ENCODE results near the gene PPP2R2C.

PPP2R2C gene

DNA sequence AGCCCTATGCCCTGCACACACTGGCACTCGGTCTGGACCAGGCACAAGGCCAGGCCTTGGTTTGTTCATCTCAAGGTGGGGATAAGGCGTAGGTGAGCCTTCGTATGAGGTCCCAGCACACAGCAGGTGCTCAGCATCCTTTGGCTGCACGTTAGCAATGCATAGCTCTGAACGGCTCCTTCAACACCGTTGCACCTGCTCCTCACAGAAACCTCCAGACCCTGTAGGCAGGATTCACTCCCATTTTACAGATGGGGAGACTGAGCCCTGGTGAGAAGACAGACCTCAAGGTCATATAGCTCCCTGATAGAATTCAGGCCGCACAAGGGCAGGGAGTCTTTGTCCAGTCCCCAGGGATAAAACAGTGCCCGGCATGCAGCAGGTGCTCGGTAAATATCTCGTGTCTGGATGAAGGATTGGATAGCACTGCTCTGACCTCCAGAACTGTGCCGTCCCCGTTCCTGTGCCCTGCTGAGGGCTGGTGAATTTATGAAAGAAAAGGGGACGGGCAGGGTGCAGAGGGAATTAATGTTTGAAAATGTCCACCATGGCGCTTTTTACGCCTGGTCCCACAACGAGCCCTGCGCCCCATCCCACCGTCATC lies 2.4 kb downstream of the PPP2R2C start:
- in situ Hi-C loops (cut with MboI; ENCODE audit: low sequenced_read_pairs) = no loop called here

DNA sequence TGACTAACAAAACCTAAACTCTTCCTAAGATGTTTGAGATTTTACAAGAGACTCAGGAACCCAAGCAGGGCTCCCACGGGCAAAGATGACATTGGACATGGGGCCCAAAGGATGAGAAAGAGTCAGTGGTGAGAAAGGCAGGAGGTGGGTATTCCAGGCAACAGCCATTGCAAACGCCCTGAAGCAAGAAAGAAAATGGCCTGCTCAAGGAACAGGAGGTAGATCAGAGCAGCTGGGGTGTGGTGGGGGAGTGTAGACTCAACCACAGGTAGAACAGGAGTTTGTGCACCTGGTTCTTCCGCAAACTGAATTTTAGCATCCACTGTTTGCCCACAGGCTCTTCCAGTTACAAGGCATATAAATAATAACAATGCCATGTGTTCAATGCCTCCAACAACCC lies 3.3 kb downstream of the PPP2R2C start:
- in situ Hi-C loops (cut with MboI; ENCODE audit: low sequenced_read_pairs) = no loop called here

DNA sequence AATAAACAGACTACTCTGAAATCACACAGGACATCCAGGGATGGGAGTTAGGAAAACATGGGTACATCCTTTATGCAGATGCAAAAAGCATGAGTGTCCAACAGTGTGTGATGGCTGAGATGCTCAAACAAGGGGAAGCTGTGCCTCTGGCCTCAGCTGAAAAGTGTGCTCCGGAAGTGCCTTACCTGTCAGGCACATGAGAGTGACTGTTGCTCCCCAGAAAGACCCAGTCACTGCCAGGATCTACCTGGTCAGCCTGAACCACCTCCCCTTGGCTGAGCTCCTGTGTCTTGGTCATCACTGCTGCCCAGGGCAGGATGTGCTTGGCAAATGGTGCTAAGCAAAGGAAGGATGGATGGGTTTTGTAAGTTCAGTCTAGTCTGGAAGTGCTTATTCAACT lies 4.0 kb downstream of the PPP2R2C start:
- in situ Hi-C loops (cut with MboI; ENCODE audit: low sequenced_read_pairs) = no loop called here

DNA sequence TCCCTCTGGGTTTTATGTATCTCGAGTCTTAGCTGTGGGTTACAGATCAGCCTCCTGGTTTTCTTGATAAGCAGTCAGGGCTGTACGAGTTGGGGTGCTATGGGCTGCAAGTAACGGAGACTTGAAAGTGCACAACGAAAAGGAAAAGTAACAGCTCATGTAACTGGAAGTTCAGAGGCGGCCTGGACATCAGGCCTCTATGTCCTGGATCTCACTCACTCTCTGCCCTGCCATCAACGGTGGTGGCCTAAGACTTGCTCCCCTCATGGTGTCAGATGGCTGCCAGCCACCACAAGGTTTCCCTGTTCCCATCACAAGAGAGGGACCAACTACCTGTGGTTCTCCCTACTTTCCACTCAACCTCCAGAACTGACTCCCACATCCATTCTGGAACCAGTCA lies 4.8 kb downstream of the PPP2R2C start:
- in situ Hi-C loops (cut with MboI; ENCODE audit: low sequenced_read_pairs) = no loop called here

DNA sequence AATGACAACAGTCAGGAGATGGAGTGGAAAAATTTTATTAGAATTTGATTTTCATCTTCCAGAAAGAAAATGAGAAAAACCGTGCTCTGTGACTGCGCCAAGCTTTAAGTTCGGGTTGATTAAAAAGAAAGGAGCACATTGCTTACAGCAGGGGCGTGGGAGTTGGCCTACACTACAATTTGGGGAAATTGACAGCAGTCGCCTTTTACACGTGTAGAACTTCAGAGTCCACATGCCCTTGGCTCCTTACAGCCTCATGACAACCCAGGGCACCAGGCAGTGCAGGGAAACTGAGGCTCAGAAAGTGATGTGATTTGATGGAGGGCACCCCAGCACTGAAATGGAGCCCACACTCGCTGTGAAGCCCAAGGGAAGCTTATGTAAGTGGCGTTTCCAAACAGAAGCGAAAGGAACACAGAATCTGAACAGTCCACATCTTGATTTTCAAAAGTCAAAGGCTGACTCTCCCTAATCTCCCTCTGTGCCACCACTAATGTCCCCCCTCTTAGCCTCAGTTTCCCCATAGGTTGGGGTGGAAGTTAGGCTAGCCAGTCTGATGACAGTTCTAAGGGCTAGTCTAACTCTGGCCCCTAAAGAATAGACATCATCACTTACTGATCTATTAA lies 5.5 kb downstream of the PPP2R2C start:
- in situ Hi-C loops (cut with MboI; ENCODE audit: low sequenced_read_pairs) = no loop called here

DNA sequence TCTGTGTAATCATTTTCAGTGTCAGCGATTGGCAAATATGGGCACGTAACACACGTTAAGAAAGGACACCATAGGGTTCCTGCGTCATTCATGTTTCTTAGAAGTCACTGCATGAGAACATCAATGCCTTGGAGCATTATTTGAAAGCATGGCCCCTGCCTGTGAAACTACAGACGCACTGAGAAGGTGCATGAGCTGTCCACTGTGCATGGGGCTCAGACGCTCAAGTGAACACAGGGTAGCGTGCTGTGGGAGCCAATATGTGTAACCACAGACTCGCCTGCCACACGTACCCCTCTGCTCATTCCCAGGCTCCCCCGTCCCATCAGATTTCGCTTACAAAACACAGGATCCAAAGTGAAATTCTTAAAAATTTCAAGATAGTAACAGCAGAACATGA lies 6.5 kb downstream of the PPP2R2C start:
- in situ Hi-C loops (cut with MboI; ENCODE audit: low sequenced_read_pairs) = no loop called here

DNA sequence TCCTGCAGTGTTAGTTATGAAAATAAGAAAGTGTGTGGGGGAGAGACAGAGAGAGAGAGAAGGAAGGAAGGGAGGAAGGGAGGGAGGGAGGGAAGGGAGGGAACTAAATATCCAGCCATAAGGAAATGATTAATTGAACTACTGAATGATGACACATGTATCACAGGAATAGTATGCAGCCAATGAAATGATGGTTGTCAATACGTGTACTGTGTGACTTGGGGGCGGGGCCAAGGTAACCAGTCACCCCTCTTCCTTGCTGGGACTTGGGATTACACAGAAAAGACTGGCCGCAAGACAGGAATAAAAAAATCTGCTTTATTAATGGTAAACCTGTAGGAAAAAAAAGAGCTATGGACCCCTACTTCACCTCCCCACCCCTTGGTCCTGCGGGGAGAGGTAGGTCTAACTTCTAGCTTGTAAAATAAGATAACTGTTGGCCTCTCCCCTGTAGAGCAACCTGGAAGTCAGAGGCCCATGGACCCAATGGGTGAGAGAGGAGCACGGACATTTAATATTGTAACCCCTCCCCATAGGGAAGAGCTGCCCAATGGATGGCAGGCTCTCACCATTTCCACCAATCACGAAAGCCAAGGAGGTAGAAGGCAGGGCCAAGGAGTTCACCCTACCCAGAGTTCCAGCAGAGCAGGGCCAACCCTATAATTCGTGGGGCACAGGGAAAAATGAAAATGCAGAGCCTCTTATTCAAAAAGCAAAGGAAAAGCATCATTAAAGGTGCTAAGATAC lies 7.4 kb downstream of the PPP2R2C start:
- in situ Hi-C loops (cut with MboI; ENCODE audit: low sequenced_read_pairs) = no loop called here

DNA sequence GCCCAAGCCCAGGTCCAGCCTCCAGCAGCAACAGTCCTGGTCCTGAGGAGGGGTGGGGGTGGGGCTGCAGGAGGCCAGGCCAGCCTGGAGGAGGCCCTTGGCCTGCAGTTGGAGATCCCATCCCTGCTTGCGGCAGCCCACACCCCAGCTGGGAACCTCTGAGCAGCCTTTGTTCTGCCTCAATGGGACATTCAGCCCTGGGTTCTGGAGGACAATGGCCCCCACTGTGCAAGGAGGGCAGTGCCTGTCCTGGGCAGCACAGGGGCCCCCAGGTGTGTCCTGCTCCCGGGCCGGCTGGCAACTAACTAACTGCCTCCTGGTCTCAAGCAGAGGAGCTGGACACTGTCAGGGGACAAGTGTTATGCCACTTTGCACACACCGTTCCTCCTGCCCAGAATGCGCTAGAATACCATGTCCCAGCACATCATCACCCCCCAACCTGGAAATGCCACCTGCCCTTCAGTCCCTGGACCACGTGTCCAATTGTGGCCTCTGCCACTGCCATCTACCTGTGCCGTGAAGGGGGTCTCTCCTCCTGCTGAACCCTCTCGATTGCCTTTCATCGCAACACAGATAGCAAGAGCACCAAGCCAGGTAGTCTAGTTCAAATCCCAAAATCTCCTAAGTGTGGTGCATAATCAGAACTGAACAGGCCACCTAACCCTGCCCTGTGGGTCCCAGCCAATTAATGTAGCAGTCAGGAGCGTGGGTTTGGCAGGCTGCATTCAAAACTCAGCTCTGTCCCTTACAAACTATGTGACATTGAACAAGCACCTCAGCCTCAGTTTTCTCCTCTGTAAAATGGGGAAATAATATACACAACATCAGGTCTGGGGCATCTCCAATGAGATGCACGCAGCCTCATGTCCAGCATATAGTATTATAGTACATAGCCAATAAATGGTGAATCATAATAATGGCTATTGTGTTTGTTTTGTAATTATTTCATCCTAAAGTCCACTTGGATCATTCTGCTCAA lies 8.8 kb downstream of the PPP2R2C start:
- in situ Hi-C loops (cut with MboI; ENCODE audit: low sequenced_read_pairs) = no loop called here

DNA sequence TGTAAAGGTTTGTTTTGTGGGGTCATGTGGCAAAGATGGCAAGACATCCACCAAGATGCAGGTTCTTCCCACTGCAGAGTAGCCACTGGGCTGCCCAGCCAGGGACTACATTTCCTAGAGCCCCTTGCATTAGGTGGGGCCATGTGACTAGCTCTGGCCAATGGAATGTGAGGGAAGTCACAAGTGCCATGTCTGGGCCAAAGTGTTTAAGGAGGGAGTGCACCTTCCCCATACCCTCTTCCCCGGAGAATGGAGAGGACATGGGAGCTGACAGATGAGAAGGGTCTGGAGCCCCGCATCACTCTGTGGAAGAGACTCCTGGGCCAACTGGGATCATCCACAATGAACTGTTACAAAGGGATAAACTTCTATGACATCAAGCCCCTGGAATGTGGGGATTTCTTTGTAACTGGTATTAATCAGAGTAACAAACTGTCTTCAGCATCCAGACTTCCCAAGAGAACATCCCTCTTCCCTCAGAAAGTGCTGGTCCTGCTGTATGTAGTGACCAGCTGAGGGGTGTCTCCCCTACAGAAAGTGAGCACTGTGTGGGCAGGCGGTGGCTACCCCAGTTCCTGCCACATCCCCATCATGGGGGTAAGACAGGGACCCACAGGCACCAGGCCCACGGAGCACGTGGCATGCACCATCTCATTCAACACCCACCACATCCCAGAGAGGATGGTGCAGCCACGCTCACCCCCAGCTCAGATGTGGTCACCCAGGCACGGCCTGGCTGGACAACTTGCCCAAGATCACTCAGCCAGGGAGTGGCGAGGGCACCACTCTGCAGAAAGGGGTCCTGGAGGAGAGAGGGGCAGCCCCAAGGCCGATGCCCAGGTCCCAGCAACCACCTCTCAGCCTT lies 10.9 kb downstream of the PPP2R2C start:
- in situ Hi-C loops (cut with MboI; ENCODE audit: low sequenced_read_pairs) = no loop called here

DNA sequence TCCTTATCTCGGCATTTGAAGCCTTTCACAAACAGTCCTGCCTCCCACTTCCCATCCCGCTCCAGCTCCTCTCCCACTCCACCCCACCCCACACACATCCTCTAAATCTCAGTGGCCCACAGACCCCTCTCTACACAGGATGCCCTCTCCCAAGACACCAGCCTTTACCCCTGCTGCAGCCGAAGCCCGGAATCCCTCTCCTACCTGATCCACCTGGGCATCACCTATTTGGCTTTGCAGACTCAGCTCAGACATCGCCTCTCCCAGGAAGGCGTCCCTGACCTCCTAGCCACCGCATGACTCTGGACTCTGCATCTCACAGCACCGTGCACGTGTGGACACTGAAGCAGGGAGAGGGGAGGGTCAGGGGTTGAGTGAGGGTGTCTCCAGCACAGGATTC lies 11.5 kb downstream of the PPP2R2C start:
- in situ Hi-C loops (cut with MboI; ENCODE audit: low sequenced_read_pairs) = no loop called here

DNA sequence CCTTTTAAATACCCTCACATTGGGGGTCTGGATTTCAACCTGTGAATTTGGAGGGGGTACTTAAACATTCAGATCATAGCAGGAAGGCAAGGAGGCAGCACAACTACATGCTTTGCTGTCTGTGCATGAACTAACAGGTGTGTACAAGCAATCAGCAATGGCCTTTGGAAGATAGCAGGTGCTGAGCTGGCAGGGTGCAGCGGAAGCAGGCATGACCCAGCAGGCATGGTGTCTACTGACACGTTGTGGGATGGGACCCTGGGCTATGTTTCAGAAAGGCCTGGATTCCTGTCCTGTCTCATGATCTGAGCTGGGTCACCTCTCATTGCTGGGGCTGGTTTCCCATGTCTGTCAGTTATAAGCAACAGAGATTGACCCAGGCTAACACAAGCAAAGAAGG lies 13.9 kb downstream of the PPP2R2C start:
- in situ Hi-C loops (cut with MboI; ENCODE audit: low sequenced_read_pairs) = no loop called here

DNA sequence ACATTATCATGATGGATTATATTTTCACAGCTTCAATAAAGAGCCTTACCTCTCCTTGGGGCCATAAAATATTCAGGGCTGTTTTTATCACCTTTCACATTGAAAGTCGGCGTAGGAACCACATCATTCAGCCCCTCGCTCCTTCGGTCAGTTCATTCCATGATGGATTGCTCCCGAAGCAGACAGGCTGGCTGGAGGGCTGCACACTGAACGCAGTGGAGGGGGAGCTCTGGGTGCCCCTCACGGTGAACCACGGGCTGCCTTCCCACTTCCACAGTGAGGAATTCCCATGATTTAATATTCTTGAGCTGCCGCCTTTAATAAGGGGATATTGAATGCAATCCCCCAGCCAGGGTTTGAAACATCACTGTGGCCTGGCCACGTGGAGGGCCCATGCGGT lies 16.0 kb downstream of the PPP2R2C start:
- in situ Hi-C loops (cut with MboI; ENCODE audit: low sequenced_read_pairs) = no loop called here

DNA sequence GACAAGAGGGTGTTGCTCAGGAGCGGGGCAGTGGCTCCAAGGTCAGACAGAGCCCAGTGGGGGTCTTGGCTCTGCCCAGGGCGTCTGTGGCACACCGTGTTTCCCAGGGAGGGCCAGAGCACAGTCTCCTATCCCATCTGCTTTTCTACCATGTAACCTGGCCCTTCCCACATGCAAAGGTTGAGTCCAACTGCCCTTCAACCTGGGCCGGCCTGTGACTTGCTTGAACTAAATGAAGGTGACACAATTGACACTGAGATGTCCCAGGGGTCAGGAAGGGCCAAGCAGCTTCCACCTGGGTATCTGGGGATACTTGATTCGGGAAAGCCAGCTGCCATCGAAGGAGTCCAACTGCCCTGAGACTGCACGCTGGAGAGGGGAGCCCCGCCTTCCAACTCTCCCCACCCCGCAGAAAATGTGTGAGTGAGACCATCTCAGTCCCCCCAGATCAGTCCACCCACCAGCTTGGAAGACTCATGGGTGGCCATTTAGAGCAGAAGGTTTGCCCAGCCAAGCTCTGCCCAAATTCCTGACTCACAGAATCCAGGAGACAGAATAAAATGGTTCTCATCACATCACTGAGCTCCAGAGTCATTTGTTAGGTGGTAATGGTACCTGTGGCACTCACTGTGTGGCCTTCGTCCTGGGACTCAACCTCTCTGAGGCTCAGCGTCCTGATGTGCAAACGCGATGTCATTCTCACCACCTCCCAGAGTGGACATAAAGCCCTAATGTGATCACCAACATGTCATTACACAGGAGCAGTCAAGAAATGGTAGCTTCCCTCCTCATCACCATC lies 18.1 kb downstream of the PPP2R2C start:
- in situ Hi-C loops (cut with MboI; ENCODE audit: low sequenced_read_pairs) = no loop called here

DNA sequence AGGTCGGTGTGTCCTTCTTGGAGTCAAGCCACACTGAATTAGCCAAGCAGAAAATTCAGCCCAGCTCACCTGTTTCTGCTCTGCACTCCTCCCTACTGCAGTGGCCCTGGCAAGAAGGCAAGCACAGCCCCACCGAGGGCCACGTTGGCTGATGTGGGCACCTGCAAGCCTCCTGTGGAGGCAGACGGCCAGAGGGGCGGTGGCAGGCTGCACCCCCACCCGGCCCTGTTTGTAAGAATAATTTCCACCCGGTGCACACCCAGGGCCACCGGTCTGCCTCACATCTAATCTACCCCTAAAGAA lies 18.8 kb downstream of the PPP2R2C start:
- in situ Hi-C loops (cut with MboI; ENCODE audit: low sequenced_read_pairs) = no loop called here

DNA sequence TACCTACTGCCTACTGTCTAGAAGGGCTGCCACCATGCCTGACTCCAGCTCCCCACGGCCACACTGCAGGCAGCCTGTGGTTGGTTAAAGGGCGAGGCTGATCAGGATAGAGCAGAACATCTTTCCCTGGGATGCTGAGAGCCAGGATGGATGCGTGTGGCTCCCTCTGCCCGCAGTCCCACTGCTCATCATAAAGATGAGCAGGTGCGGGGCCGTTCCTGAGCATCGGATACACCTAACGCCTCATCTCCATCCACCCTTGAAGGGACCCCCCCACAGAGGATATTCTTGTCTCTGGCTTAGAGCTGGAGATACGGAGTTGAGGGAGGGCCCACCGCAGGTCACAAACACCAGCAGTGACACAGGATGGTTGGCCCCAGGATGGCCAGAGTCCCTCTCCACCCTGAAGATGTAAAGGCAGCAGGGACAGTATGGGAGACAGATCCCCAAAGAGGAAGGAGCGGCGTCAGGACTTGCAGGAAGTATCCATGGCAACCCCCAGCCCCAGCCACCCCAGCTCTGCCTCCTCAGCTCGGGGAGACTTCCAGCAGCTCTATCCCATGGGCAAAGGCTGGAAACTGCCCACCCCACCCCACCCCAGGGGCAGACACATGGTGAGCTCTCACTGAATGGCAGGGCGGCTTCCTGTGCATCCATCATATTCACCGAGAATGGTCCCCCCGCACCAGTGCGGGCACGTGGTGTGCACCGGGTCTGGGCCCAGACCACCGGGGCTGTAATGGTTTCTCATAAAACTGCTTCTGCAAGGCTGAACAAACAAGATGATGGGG lies 19.3 kb downstream of the PPP2R2C start:
- in situ Hi-C loops (cut with MboI; ENCODE audit: low sequenced_read_pairs) = no loop called here

DNA sequence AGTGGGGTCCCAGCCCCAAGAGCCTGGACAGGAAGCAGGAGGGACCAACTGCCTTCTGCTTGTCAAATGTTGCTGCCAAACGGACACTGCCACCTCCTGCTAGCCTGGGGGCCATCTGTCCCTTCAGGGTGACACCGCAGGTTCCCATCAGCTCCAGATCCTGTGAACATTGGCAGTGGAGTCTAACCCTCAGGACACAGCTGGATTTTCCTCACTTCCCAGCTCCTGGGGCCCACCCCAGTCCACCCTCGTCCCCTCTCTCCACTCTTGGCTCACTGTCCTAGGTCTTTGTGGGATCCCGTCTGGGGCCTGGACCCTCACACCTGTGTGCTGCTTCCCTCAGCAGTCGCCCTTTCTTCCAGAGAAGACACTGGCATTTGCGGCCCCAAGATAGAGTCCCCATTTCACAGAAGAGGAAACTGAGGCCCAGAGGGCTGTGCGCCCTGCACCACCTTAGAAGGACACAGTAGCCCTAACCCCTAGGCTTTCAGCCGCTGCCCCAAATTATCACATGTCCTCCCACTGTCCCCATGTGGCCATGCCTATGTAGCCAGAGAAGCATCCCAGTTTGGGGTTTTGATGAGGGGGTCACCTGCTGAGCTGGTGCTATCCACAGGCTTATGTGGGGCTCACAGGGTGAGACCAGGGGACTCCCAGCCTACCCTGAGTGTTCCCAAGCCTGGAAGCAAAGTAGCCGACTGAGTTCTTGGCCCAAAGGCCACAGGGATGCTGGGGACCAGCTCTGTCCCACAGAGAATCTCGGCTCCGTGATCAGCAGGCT lies 20.1 kb downstream of the PPP2R2C start:
- in situ Hi-C loops (cut with MboI; ENCODE audit: low sequenced_read_pairs) = no loop called here

DNA sequence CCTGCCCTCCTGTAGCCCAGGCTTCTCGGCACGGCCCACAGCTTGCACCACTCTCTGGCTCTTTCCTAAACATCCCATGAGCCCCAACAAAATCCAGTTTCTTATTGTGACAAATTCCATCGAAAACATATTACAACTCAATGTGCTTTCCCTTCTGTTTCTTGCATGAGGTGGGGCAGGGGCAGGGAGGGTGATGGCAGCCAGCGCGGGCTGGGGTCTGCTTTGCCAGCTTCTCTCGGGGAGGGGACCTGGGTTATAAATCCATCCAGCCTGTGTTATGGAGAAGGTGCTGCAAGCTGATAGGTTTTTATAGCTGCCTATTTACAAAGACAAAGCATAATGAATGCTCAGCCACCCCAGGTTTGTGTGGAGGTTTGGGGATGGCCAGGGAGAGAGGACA lies 21.1 kb downstream of the PPP2R2C start:
- in situ Hi-C loops (cut with MboI; ENCODE audit: low sequenced_read_pairs) = no loop called here

DNA sequence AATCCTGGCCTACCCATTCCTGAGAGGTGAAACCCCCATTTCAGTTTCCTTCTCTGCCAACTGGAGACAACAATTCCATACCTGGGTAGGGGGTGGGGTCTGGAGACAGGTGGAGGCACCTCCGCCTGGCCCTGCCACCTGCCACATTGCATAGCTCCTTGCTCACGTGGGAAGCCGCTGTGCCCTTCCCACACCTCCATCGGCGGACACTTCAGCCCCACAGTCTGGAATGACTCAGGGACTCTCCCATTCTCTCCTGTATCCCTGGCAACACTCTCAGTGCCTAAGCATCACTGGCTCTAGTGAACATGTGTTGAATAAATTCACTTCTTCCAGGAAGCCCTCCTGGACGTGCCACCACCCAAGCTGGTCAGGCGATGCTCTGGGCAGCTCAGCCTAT lies 21.7 kb downstream of the PPP2R2C start:
- in situ Hi-C loops (cut with MboI; ENCODE audit: low sequenced_read_pairs) = no loop called here
